HCEC 1CT (cell line): ENCODE results near the gene SMC5.
"Not testable (repeated sequence)": the region's sequence is repeated elsewhere in the genome, so short reads cannot be mapped to it uniquely, and the experiment has no call there.

ENCODE experiments used
- DNase-seq: peaks from one replicate; pipeline ENCODE4 v3.0.0-alpha.2; 2017

SMC5 gene

GRCh38 chr9:70374962-70375618 lies 116.3 kb downstream of the SMC5 start:
- DNase-seq: no peak

GRCh38 chr9:70382046-70382708 lies 123.4 kb downstream of the SMC5 start:
- DNase-seq: no peak

- DNase-seq: no peak
Observed at GRCh38 chr9:70382709-70383605, 124.2 kb downstream of the SMC5 start.

GRCh38 chr9:70385426-70385825 lies 126.6 kb downstream of the SMC5 start:
- no peak for DNase-seq

GRCh38 chr9:70387663-70388062 lies 128.9 kb downstream of the SMC5 start:
- DNase-seq: no peak

GRCh38 chr9:70389188-70389587 lies 130.4 kb downstream of the SMC5 start:
- no peak for DNase-seq

- no peak for DNase-seq
Observed at GRCh38 chr9:70389621-70390266, 131.0 kb downstream of the SMC5 start.

GRCh38 chr9:70390933-70391341 lies 132.2 kb downstream of the SMC5 start:
- no peak for DNase-seq

- DNase-seq: no peak
Observed at GRCh38 chr9:70392189-70392588, 133.4 kb downstream of the SMC5 start.

GRCh38 chr9:70392850-70393249 lies 134.1 kb downstream of the SMC5 start:
- DNase-seq: no peak

- no peak for DNase-seq
Observed at GRCh38 chr9:70395652-70396051, 136.9 kb downstream of the SMC5 start.

GRCh38 chr9:70398145-70398556 lies 139.4 kb downstream of the SMC5 start:
- DNase-seq: no peak

- DNase-seq: no peak
Observed at GRCh38 chr9:70399141-70399540, 140.4 kb downstream of the SMC5 start.

GRCh38 chr9:70400107-70400892 lies 141.5 kb downstream of the SMC5 start:
- no peak for DNase-seq

- DNase-seq: not testable (repeated sequence)
Observed at GRCh38 chr9:70401241-70401640, 142.5 kb downstream of the SMC5 start.

- DNase-seq: no peak
Observed at GRCh38 chr9:70402213-70402612, 143.4 kb downstream of the SMC5 start.

GRCh38 chr9:70403166-70403565 lies 144.4 kb downstream of the SMC5 start:
- DNase-seq: no peak

- DNase-seq: no peak
Observed at GRCh38 chr9:70403618-70404025, 144.8 kb downstream of the SMC5 start.

GRCh38 chr9:70404261-70404660 lies 145.5 kb downstream of the SMC5 start:
- DNase-seq: no peak
